Measurements from ENCODE around the gene C9orf40.
A peak's percentile ranks its signal among the peaks of the same experiment; 100 is the strongest.

Gene C9orf40

GRCh38 chr9:74952201-74953151 lies at the start of gene C9orf40:
C9orf40 (minus strand) TSS chr9:74952912; CDS start chr9:74952611, 301 bp downstream.
- peak; percentile 76 to 92 for DNase-seq

GRCh38 chr9:75001719-75002421 lies 49.2 kb upstream of the C9orf40 start:
- peak; percentile 59 to 89 for DNase-seq

- DNase-seq = no peak
Observed at GRCh38 chr9:75000835-75001234, 48.1 kb upstream of the C9orf40 start.

GRCh38 chr9:74985041-74985440 lies 32.3 kb upstream of the C9orf40 start:
- no peak for DNase-seq

GRCh38 chr9:74983709-74984108 lies 31.0 kb upstream of the C9orf40 start:
- DNase-seq = no peak

- no peak for DNase-seq
Observed at GRCh38 chr9:74979844-74980243, 27.1 kb upstream of the C9orf40 start.

GRCh38 chr9:74977287-74977686 lies 24.6 kb upstream of the C9orf40 start:
- no peak for DNase-seq

GRCh38 chr9:74975538-74975937 lies 22.8 kb upstream of the C9orf40 start:
- DNase-seq = no peak

GRCh38 chr9:74974558-74974957 lies 21.8 kb upstream of the C9orf40 start:
- DNase-seq = no peak

GRCh38 chr9:74973714-74974113 lies 21.0 kb upstream of the C9orf40 start:
- DNase-seq = no peak

GRCh38 chr9:74963056-74963455 lies 10.3 kb upstream of the C9orf40 start:
- no peak for DNase-seq

- no peak for DNase-seq
Observed at GRCh38 chr9:74961496-74961895, 8.8 kb upstream of the C9orf40 start.

GRCh38 chr9:74960561-74960960 lies 7.8 kb upstream of the C9orf40 start:
- DNase-seq = peak; percentile 18 to 38

- DNase-seq = no peak
Observed at GRCh38 chr9:74958587-74958986, 5.9 kb upstream of the C9orf40 start.

GRCh38 chr9:74953235-74953751 lies 581 bp upstream of the C9orf40 start:
- DNase-seq = no peak

GRCh38 chr9:74951725-74952151 lies 974 bp downstream of the C9orf40 start:
- DNase-seq = peak; percentile 36 to 59

GRCh38 chr9:74951107-74951720 lies 1.5 kb downstream of the C9orf40 start:
- no peak for DNase-seq

GRCh38 chr9:74949859-74950855 lies 2.6 kb downstream of the C9orf40 start:
- no peak for DNase-seq

GRCh38 chr9:74948937-74949336 lies 3.8 kb downstream of the C9orf40 start:
- no peak for DNase-seq

GRCh38 chr9:74946686-74947085 lies 6.0 kb downstream of the C9orf40 start:
- DNase-seq = no peak

- DNase-seq = peak; percentile 29 to 37
Observed at GRCh38 chr9:74942801-74943200, 9.9 kb downstream of the C9orf40 start.

- DNase-seq = no peak
Observed at GRCh38 chr9:74940600-74940999, 12.1 kb downstream of the C9orf40 start.

All from inflammatory macrophage treated with lipopolysaccharide for 1 hour (primary cell).